ENCODE measurements around the gene LTB4R. TPM values are rescaled to one million over a fixed set of nuclear protein-coding genes. Genes with fewer than 3 reads are reported as not detected.

The LTB4R gene, protein sequence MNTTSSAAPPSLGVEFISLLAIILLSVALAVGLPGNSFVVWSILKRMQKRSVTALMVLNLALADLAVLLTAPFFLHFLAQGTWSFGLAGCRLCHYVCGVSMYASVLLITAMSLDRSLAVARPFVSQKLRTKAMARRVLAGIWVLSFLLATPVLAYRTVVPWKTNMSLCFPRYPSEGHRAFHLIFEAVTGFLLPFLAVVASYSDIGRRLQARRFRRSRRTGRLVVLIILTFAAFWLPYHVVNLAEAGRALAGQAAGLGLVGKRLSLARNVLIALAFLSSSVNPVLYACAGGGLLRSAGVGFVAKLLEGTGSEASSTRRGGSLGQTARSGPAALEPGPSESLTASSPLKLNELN
- 3.7 TPM for polyA plus RNA-seq (2013, experiment 1 of 2)
- polyA plus RNA-seq (2013, experiment 2 of 2) = 3.7 TPM

DNA sequence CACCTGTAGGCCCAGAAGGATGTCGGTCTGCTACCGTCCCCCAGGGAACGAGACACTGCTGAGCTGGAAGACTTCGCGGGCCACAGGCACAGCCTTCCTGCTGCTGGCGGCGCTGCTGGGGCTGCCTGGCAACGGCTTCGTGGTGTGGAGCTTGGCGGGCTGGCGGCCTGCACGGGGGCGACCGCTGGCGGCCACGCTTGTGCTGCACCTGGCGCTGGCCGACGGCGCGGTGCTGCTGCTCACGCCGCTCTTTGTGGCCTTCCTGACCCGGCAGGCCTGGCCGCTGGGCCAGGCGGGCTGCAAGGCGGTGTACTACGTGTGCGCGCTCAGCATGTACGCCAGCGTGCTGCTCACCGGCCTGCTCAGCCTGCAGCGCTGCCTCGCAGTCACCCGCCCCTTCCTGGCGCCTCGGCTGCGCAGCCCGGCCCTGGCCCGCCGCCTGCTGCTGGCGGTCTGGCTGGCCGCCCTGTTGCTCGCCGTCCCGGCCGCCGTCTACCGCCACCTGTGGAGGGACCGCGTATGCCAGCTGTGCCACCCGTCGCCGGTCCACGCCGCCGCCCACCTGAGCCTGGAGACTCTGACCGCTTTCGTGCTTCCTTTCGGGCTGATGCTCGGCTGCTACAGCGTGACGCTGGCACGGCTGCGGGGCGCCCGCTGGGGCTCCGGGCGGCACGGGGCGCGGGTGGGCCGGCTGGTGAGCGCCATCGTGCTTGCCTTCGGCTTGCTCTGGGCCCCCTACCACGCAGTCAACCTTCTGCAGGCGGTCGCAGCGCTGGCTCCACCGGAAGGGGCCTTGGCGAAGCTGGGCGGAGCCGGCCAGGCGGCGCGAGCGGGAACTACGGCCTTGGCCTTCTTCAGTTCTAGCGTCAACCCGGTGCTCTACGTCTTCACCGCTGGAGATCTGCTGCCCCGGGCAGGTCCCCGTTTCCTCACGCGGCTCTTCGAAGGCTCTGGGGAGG is at the start of gene LTB4R:
Gene LTB4R, plus strand, starts transcription at position 857 of the 959 bp plus-strand sequence. CDS start 4,150 bp downstream, outside the sequence.
- WGBS = 96% methylated on average over 99 of the region's 99 CpGs
- H3K9me3 ChIP-seq (ENCODE audit: insufficient read depth, low read depth, low read length) = no peaks in the 10 kb centered on the region

DNA sequence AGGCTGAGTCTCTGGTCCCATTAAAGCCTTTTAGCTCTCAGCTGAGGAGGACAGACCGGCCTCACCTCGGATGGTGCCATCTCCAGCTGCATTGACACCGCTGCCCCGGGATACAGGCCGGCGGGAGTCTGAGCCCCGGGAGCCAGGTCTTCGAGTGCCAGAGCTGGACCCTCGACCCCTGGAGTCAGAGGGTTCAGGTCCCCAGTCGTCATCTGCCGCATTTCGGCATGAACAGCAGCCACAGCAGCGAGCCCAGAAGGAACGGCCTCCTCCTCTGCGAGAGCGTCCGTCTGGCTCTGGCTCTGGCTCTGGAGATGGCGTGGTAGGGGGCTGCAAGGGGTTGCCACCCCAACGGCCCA is 49.4 kb upstream of the LTB4R start:
- 93% methylated on average over 19 of the region's 19 CpGs for WGBS
- Histone ChIP-seq H3K36me3 (ENCODE audit: insufficient read depth, low read length) (peaks cover 5% of the 10 kb centered on the region; the same call in 1 of the 2 replicates), H3K4me3 (ENCODE audit: low read length) (no peak overlapping the region), H3K9me3 (ENCODE audit: insufficient read depth, low read depth, low read length) (no peaks in the 10 kb centered on the region), H3K4me1 (ENCODE audit: insufficient read depth, low read length) (no peaks in the 10 kb centered on the region), H3K27ac (ENCODE audit: low read depth, low read length) (no peak overlapping the region), H3K27me3 (ENCODE audit: insufficient read depth, low read length) (no peaks in the 10 kb centered on the region), H3K9ac (ENCODE audit: low read depth, low read length) (no peak overlapping the region)

More for the DNA sequence above, at the start of gene LTB4R:
- H3K9ac ChIP-seq (ENCODE audit: low read depth, low read length) = no peak within 1 kb of the TSS
- peaks cover 30% of the 10 kb centered on the region for H3K36me3 ChIP-seq (ENCODE audit: insufficient read depth, low read length)
- no peak within 1 kb of the TSS for H3K27ac ChIP-seq (ENCODE audit: low read depth, low read length)
- no peak within 1 kb of the TSS for H3K4me3 ChIP-seq (ENCODE audit: low read length)
- no peaks in the 10 kb centered on the region for H3K4me1 ChIP-seq (ENCODE audit: insufficient read depth, low read length)
- no peaks in the 10 kb centered on the region for H3K27me3 ChIP-seq (ENCODE audit: insufficient read depth, low read length)

DNA sequence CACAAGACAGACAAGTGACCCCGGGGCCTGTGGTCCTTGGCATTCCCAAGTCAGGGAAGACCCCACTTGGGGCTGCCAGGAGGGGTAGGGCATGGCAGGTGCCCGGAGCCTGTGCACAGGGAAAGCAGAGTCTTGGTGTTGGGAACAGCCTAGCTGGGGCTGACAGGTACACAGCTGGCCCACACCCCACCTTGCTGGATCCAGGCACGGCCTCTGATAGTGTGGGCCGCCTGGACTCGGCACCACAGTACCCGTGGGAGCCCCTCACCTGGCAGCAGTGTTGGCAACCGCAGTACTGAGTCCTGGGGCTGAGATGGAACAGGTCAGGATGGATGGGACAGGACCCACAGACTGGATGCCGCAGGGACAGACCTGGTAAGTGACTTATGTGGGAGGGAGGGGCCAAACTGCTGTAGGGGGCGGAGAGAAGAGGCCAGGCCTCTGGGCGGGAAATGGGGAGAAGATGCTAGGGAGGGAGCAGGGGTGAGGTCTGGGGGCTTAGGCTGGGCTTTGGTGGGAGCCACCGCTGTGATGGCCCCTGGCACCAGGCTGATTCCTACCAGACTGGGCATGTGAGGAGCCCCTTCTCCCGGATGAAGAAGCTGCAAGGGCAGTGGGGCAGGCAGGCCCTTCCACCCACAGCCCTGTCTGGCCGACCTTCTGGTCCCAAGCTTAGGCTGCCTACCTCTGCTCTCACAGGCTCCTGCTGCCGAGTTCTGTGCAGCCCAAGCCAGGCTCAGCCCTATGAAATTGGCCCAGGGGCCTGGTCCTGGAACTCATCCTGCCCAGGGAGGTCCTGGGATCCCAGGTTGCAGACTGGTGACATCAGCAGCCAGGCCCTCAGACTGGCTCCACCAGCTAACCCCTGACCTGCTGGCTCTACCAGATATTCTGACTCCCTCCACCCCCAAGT is 48.2 kb upstream of the LTB4R start, which contains the start of gene TGM1:
Gene TGM1, minus strand, starts transcription at position 357 of the 913 bp plus-strand sequence. CDS start 825 bp downstream, outside the sequence.
- no peaks in the 10 kb centered on the region for H3K9me3 ChIP-seq (ENCODE audit: insufficient read depth, low read depth, low read length)
- no peak within 1 kb of the TSS for H3K4me3 ChIP-seq (ENCODE audit: low read length)
- H3K9ac ChIP-seq (ENCODE audit: low read depth, low read length) = no peak within 1 kb of the TSS
- no peaks in the 10 kb centered on the region for H3K27me3 ChIP-seq (ENCODE audit: insufficient read depth, low read length)
- peaks cover 11% of the 10 kb centered on the region; the same call in 1 of the 2 replicates for H3K36me3 ChIP-seq (ENCODE audit: insufficient read depth, low read length)
- H3K4me1 ChIP-seq (ENCODE audit: insufficient read depth, low read length) = no peaks in the 10 kb centered on the region
- H3K27ac ChIP-seq (ENCODE audit: low read depth, low read length) = no peak within 1 kb of the TSS
- WGBS = 78% methylated on average over 14 of the region's 14 CpGs

DNA sequence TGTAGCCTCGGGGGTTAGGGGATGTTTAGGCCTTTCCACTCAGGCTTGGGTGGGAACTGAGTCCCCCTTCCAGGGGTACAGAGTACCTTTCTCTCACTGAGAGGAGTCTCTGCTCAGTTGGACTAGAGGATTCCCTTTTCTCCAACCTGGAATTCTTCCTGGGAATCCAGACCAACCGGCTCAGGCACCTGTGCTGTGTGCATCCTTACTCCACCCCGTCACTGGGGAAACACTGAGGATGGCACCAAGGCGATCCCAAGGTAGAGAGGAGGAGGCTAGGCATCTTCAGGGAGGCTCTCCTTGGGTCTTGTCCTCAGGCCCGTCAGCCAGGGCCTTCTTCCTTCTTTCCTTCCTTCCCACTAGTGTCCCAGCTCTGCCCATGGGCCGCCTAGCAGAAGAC is 47.5 kb upstream of the LTB4R start:
- no peaks in the 10 kb centered on the region for H3K27me3 ChIP-seq (ENCODE audit: insufficient read depth, low read length)
- H3K9ac ChIP-seq (ENCODE audit: low read depth, low read length) = no peak overlapping the region
- 88% methylated on average over 6 of the region's 6 CpGs for WGBS
- H3K36me3 ChIP-seq (ENCODE audit: insufficient read depth, low read length) = peaks cover 11% of the 10 kb centered on the region; the same call in 1 of the 2 replicates
- H3K27ac ChIP-seq (ENCODE audit: low read depth, low read length) = no peak overlapping the region
- H3K9me3 ChIP-seq (ENCODE audit: insufficient read depth, low read depth, low read length) = no peaks in the 10 kb centered on the region
- H3K4me3 ChIP-seq (ENCODE audit: low read length) = no peak overlapping the region
- H3K4me1 ChIP-seq (ENCODE audit: insufficient read depth, low read length) = no peaks in the 10 kb centered on the region

DNA sequence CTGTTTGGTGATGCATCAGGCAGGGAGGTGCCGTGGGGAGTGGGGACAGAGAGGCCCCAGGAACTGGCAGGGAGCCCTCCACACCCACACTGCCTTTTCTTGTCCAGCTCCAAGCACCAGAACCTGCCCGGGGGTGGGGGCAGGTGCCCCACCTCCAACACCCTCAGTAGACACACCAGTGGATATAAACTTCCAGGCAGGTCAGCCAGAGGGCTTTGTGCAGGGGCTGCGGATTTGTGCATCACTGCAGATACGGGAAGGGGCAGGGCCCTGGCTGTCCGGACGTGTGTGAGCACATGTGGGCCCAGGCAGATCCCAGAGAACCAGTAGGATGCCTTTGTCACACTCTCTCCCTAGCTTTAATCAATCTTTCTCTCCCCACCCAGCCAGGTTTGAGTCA is 47.0 kb upstream of the LTB4R start:
- H3K9me3 ChIP-seq (ENCODE audit: insufficient read depth, low read depth, low read length) = no peaks in the 10 kb centered on the region
- no peaks in the 10 kb centered on the region for H3K27me3 ChIP-seq (ENCODE audit: insufficient read depth, low read length)
- peaks cover 11% of the 10 kb centered on the region; the same call in 1 of the 2 replicates for H3K36me3 ChIP-seq (ENCODE audit: insufficient read depth, low read length)
- no peak overlapping the region for H3K9ac ChIP-seq (ENCODE audit: low read depth, low read length)
- H3K4me3 ChIP-seq (ENCODE audit: low read length) = no peak overlapping the region
- WGBS = 87% methylated on average over 6 of the region's 6 CpGs
- H3K4me1 ChIP-seq (ENCODE audit: insufficient read depth, low read length) = no peaks in the 10 kb centered on the region
- H3K27ac ChIP-seq (ENCODE audit: low read depth, low read length) = no peak overlapping the region

DNA sequence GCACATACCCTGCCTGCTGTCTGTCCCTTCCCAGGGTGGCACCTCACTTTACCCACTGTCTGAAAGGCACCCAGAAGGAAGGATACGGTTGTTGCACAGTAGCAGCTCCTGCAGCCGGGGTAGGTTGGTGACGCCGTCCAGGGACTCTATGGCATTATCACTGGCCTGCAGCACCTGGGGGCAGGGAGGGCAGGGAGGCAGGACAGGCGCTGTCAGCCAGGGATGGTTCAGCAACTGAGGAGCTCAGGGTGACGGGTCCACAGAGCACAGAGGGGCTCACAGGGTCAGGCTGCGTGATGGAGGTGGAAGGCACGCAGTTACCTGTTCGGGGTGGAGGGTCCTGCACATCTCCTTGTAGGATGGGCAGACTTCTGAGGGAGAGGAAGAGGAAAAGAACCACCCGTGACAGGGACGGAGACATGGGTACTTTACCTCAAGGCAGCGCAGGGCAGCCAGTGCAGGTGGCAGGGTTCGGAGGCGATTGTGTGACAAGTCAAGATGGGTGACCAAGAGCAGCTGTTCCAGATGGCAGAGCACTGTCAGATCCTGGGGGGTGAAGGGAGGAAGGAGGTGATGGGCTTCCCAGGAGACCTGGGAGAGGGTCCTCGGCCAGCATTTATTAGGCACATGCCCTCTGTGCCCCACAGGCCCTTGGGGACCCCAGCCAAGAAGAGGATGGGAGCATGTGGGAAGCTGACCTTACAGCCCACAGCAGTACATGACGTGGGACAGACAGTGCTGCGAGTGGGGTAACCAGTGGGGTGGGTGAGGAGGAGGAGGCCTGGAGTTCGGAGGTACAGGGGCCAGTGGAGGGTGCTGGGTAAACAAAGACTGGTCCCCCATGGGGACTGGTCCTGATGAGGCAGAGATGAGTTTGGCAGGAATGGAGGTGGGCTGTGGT is 44.7 kb upstream of the LTB4R start:
- Histone ChIP-seq H3K27ac (ENCODE audit: low read depth, low read length) (no peak overlapping the region), H3K4me1 (ENCODE audit: insufficient read depth, low read length) (no peaks in the 10 kb centered on the region), H3K36me3 (ENCODE audit: insufficient read depth, low read length) (peaks cover 11% of the 10 kb centered on the region; the same call in 1 of the 2 replicates), H3K9me3 (ENCODE audit: insufficient read depth, low read depth, low read length) (no peaks in the 10 kb centered on the region), H3K9ac (ENCODE audit: low read depth, low read length) (no peak overlapping the region), H3K4me3 (ENCODE audit: low read length) (no peak overlapping the region), H3K27me3 (ENCODE audit: insufficient read depth, low read length) (no peaks in the 10 kb centered on the region)
- WGBS = 92% methylated on average over 18 of the region's 18 CpGs

DNA sequence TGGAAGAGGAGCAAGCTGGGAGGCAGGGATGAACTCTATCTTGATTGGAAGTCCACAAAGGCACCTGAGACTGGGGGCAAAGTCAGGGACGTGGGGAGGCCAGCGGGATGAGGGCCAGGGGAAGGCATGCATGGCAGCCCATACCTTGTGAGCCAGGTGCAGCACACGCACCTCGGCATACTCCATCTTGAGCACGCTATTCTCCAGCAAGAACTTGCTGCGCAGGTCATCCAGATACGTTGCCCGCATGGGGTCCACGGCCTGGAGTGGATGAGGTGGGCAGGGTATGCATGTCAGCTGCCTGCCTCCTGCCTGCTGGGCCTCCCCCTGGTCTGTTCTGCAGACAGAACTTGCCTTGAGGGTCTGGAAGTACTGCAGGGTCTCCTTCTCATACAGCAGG is 43.8 kb upstream of the LTB4R start:
- H3K9ac ChIP-seq (ENCODE audit: low read depth, low read length) = no peak overlapping the region
- no peak overlapping the region for H3K27ac ChIP-seq (ENCODE audit: low read depth, low read length)
- peaks cover 11% of the 10 kb centered on the region; the same call in 1 of the 2 replicates for H3K36me3 ChIP-seq (ENCODE audit: insufficient read depth, low read length)
- 94% methylated on average over 9 of the region's 9 CpGs for WGBS
- H3K4me1 ChIP-seq (ENCODE audit: insufficient read depth, low read length) = no peaks in the 10 kb centered on the region
- H3K9me3 ChIP-seq (ENCODE audit: insufficient read depth, low read depth, low read length) = no peaks in the 10 kb centered on the region
- no peaks in the 10 kb centered on the region for H3K27me3 ChIP-seq (ENCODE audit: insufficient read depth, low read length)
- no peak overlapping the region for H3K4me3 ChIP-seq (ENCODE audit: low read length)

DNA sequence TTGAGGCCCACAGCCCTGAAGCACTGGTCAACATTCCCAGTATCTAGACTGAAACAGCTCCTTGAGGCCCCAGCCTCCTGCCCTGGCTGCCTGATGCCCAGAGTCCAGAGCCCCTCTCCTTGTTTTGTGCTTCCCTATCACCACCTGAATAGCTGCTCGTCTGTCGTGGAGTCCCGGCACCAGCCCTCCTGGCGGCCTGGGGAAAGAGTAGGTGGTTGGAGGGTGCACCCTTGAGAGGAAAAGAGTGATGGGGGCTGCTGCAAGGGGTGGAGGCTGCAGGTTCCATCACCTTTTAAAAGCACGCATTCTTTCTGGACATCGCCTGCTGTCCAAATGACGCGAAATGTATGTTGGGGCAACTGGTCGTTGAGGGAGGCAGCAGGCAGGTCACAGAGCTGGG is 43.1 kb upstream of the LTB4R start:
- Histone ChIP-seq H3K27ac (ENCODE audit: low read depth, low read length) (no peak overlapping the region), H3K4me1 (ENCODE audit: insufficient read depth, low read length) (no peaks in the 10 kb centered on the region), H3K9ac (ENCODE audit: low read depth, low read length) (no peak overlapping the region), H3K9me3 (ENCODE audit: insufficient read depth, low read depth, low read length) (no peaks in the 10 kb centered on the region), H3K36me3 (ENCODE audit: insufficient read depth, low read length) (peaks cover 11% of the 10 kb centered on the region; the same call in 1 of the 2 replicates), H3K27me3 (ENCODE audit: insufficient read depth, low read length) (no peaks in the 10 kb centered on the region), H3K4me3 (ENCODE audit: low read length) (no peak overlapping the region)
- 93% methylated on average over 9 of the region's 9 CpGs for WGBS

DNA sequence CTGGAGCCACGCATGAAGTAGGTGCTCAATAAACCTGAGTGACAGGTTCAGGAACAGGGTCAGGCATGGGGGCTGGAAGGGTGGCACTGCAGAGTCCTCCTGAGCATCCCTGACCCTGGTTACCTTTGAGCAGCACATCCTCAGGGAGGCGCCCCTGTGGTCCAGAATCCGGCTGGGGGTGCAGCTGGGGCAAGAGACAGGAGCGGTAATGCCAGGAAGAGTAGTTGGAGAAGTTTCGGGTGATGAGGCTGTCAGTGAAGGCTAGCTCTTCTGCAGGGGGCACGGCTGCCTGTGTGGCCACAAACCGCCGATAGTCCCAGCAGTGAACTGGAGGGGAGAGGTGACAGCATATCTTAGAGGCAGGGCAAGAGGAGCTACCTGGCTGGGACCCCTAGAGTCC is 41.9 kb upstream of the LTB4R start:
- H3K36me3 ChIP-seq (ENCODE audit: insufficient read depth, low read length) = peaks cover 11% of the 10 kb centered on the region; the same call in 1 of the 2 replicates
- H3K9ac ChIP-seq (ENCODE audit: low read depth, low read length) = no peak overlapping the region
- no peak overlapping the region for H3K4me3 ChIP-seq (ENCODE audit: low read length)
- H3K27ac ChIP-seq (ENCODE audit: low read depth, low read length) = no peak overlapping the region
- no peaks in the 10 kb centered on the region for H3K4me1 ChIP-seq (ENCODE audit: insufficient read depth, low read length)
- 95% methylated on average over 8 of the region's 8 CpGs for WGBS
- no peaks in the 10 kb centered on the region for H3K27me3 ChIP-seq (ENCODE audit: insufficient read depth, low read length)
- H3K9me3 ChIP-seq (ENCODE audit: insufficient read depth, low read depth, low read length) = no peaks in the 10 kb centered on the region

Data from HUES64 (cell line).